Smooth muscle cell (in vitro differentiated cells): ENCODE data around the gene ZC3HAV1. TPM values are rescaled to one million over a fixed set of nuclear protein-coding genes. Genes with fewer than 3 reads are reported as not detected.
"Not testable (repeated sequence)": the region's sequence is repeated elsewhere in the genome, so short reads cannot be mapped to it uniquely, and the experiment has no call there.

Source experiments
- DNase-seq: peaks from one replicate; lab custom pipeline; 2025; ENCODE audit not compliant: unreplicated experiment; lab: John Stamatoyannopoulos, UW
- H2AFZ ChIP-seq: fragments of 200-600 bp; sonication (generic); 2 replicates; pipeline ENCODE4 v1.6.0; 2016; ENCODE audit warnings: antibody characterized with exemption, low read depth, mild to moderate bottlenecking
- H3F3A ChIP-seq: fragments of 200-600 bp; sonication (generic); 2 replicates; pipeline ENCODE4 v1.6.0; 2017; ENCODE audit warnings: antibody characterized with exemption, low read depth
- H3K27ac ChIP-seq: fragments of 200-600 bp; sonication (generic); 2 replicates; pipeline ENCODE4 v1.5.1; 2016; ENCODE audit warnings: low read depth, mild to moderate bottlenecking
- H3K27me3 ChIP-seq: fragments of 200-600 bp; sonication (generic); 2 replicates; pipeline ENCODE4 v1.6.1; 2016; ENCODE audit warnings: low read depth, mild to moderate bottlenecking
- H3K36me3 ChIP-seq: fragments of 200-600 bp; sonication (generic); 2 replicates; pipeline ENCODE4 v1.5.1; 2016; ENCODE audit warnings: low read depth
- H3K4me1 ChIP-seq: fragments of 200-600 bp; sonication (generic); 2 replicates; pipeline ENCODE4 v1.5.1; 2016; ENCODE audit warnings: low read depth
- H3K4me2 ChIP-seq: fragments of 200-600 bp; sonication (generic); 2 replicates; pipeline ENCODE4 v1.6.0; 2016; ENCODE audit warnings: mild to moderate bottlenecking
- H3K4me3 ChIP-seq: fragments of 200-600 bp; sonication (generic); 2 replicates; pipeline ENCODE4 v1.5.1; 2016; ENCODE audit warnings: mild to moderate bottlenecking
- H3K79me2 ChIP-seq: fragments of 200-600 bp; sonication (generic); 2 replicates; pipeline ENCODE4 v1.6.0; 2016; ENCODE audit warnings: low read depth, mild to moderate bottlenecking
- H3K9ac ChIP-seq: fragments of 200-600 bp; sonication (generic); 2 replicates; pipeline ENCODE4 v1.6.0; 2016; ENCODE audit warnings: low read depth
- H3K9me3 ChIP-seq: fragments of 200-600 bp; sonication (generic); replicated peaks from 2 replicates; pipeline ENCODE4 v1.5.1; 2016; ENCODE audit warnings: low read depth
- H4K20me1 ChIP-seq: fragments of 200-600 bp; sonication (generic); 2 replicates; pipeline ENCODE4 v1.6.0; 2016; ENCODE audit warnings: low read depth
- WGBS: methylation state at CpG from one replicate; pipeline ENCODE4 v1.1.7; 2016; ENCODE audit warnings: low lambda C conversion rate; 5-methylcytosine and 5-hydroxymethylcytosine counted together
- polyA plus RNA-seq: library from polyadenylated mRNA; unstranded; fragments of >200 nt; fragmentation: Nextera tagmentation; extraction: Ambion mirVana; gene quantifications from 2 replicates; pipeline ENCODE4 v1.2.1, GENCODE V29; 2016
- total RNA-seq: library from RNA; depleted of rRNA; stranded (reverse); fragments of >200 nt; gene quantifications from 2 replicates; pipeline ENCODE4 v1.2.3, GENCODE V29; 2014
- TF ChIP-seq, protein P1 (sequence below): fragments of 200-600 bp; sonication (generic); IDR thresholded peaks from 2 replicates; pipeline ENCODE4 v1.5.1; 2017; ENCODE audit warnings: borderline replicate concordance, mild to moderate bottlenecking, antibody characterized with exemption; ENCODE audit not compliant: insufficient read depth, poor library complexity, severe bottlenecking

ZC3HAV1 gene
- total and polyA plus RNA-seq, 2 experiments from 2014 or later = 4.7 to 12.1 TPM

DNA sequence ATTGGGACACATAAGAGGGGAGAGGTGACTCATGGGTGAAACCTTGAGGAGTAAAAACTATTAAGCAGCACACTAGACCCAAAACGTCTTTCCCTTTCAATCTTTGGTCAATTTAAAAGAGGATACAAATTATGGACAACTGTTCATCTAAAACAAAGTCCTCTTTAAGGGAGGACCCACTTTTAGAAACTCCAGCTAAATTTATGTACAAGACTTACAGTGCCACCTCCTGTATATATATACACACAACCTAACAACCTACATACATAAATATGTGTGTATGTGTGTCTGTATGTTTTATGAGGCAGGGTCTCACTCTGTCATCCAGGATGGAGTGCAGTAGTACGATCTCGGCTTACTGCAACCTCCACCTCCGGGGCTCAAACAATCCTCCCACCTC lies 18.1 kb upstream of the ZC3HAV1 start:
- Histone ChIP-seq H4K20me1 (no peaks in the 10 kb centered on the region), H3K79me2 (no peaks in the 10 kb centered on the region), H3K27ac (no peak overlapping the region), H3K9me3 (no peaks in the 10 kb centered on the region), H3K9ac (no peak overlapping the region), H3K4me3 (no peak overlapping the region), H3K4me1 (peaks cover 1% of the 10 kb centered on the region), H2AFZ (no peak overlapping the region), H3K36me3 (no peaks in the 10 kb centered on the region), H3K27me3 (peaks cover 4% of the 10 kb centered on the region), H3K4me2 (no peak overlapping the region), H3F3A (no peaks in the 10 kb centered on the region)
- no peak for DNase-seq
- 78% methylated on average over 4 of the region's 4 CpGs for WGBS
- TF ChIP-seq, protein P1, sequence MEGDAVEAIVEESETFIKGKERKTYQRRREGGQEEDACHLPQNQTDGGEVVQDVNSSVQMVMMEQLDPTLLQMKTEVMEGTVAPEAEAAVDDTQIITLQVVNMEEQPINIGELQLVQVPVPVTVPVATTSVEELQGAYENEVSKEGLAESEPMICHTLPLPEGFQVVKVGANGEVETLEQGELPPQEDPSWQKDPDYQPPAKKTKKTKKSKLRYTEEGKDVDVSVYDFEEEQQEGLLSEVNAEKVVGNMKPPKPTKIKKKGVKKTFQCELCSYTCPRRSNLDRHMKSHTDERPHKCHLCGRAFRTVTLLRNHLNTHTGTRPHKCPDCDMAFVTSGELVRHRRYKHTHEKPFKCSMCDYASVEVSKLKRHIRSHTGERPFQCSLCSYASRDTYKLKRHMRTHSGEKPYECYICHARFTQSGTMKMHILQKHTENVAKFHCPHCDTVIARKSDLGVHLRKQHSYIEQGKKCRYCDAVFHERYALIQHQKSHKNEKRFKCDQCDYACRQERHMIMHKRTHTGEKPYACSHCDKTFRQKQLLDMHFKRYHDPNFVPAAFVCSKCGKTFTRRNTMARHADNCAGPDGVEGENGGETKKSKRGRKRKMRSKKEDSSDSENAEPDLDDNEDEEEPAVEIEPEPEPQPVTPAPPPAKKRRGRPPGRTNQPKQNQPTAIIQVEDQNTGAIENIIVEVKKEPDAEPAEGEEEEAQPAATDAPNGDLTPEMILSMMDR = no peak

DNA sequence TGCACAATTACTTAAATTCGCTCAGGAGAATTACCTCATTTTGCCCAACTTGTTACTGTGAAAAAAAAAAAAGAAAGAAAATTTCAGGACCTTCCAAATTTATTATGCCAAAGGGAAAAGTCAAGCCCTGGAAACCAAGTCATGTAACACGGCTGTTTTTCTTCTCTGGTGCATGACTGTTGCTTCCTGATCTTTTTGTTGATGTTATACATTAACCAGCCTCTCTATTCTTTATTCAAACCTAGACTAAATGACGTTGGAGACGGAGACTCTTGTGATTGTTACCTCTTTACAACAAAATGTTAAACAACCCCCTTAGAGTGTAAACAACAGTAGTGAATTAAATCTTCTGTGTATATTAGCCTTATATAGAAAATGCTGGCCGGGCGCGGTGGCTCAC lies 16.1 kb upstream of the ZC3HAV1 start:
- H3K27me3 ChIP-seq = peaks cover 4% of the 10 kb centered on the region

DNA sequence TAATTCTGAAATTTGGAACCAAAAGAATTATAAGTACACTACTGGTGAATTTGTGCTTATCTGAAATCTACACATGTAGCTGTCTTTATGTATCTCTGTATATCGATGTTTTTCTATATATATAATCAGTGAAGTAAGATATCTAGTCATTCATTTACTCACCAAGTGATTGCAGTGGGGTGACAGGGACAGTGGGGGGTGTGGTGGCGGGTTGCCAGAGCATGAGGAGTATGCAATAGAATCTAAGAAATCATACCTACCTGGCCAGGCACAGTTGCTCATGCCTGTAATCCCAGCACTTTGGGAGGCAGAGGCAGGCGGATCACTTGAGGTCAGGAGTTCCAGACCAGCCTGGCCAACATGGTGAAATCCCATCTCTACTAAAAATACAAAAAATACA lies 15.5 kb upstream of the ZC3HAV1 start:
- H3K27me3 ChIP-seq, H3K27ac ChIP-seq, H3K9me3 ChIP-seq, H3K9ac ChIP-seq, H3K4me1 ChIP-seq, H3F3A ChIP-seq, H3K36me3 ChIP-seq, H3K79me2 ChIP-seq, H4K20me1 ChIP-seq, DNase-seq, H3K4me3 ChIP-seq, H3K4me2 ChIP-seq, H2AFZ ChIP-seq: not testable (repeated sequence)
- 83% methylated on average over 3 of the region's 3 CpGs for WGBS

More for the DNA sequence above, 16.1 kb upstream of the ZC3HAV1 start:
- no peaks in the 10 kb centered on the region for H3K79me2 ChIP-seq
- H3K4me3 ChIP-seq = no peak overlapping the region
- no peaks in the 10 kb centered on the region for H3K9me3 ChIP-seq
- WGBS = 89% methylated on average over 7 of the region's 7 CpGs
- no peaks in the 10 kb centered on the region for H4K20me1 ChIP-seq
- no peaks in the 10 kb centered on the region for H3K4me1 ChIP-seq
- DNase-seq = no peak
- H2AFZ ChIP-seq = no peak overlapping the region
- H3K9ac ChIP-seq = no peak overlapping the region
- H3F3A ChIP-seq = no peaks in the 10 kb centered on the region
- no peaks in the 10 kb centered on the region for H3K36me3 ChIP-seq
- H3K4me2 ChIP-seq = no peak overlapping the region
- no peak overlapping the region for H3K27ac ChIP-seq
- TF ChIP-seq, protein P1 = no peak

DNA sequence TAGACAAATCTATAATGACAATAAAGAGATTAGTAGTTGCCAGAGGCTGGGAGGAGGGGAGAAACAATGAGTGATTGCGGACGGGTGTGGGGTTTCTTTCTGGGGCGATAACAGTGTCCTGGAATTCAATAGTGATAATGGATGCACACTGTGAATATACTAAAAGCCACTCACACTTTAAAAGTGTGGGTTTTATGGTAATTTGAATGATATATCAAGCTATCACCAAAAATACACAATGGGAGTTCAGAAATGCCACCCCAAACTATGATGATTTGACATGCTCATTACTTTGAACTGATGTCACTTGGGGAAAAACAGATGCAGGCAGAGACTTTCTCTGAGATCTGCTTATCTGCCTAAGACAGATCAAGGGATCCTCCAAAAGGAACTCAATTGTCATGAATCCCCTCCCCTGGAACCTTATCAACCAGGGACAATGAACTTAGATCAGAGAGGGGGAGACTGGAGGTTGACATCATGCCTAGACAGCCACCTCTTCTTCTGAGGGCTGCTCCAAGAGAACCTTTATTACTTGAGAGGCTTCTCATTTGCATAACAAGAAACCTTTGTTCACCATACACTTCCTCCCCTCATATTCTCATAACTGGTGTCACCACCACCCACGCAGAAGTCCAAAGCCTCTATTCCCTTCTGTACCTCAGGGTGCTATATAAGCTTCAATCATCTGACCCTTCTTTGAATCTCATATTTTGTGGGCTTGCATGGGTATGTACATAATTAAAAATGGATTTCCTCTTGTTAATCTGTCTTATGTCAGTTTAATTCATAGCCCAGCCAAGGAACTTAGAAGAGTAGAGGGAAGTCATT lies 14.8 kb upstream of the ZC3HAV1 start:
- TF ChIP-seq, protein P1 = no peak
- DNase-seq = no peak
- H3K4me2 ChIP-seq = no peak overlapping the region
- H2AFZ ChIP-seq = no peak overlapping the region
- no peak overlapping the region for H3K9ac ChIP-seq
- no peaks in the 10 kb centered on the region for H4K20me1 ChIP-seq
- WGBS = 82% methylated on average over 4 of the region's 4 CpGs
- no peaks in the 10 kb centered on the region for H3K4me1 ChIP-seq
- no peaks in the 10 kb centered on the region for H3K9me3 ChIP-seq
- H3K79me2 ChIP-seq = no peaks in the 10 kb centered on the region
- no peak overlapping the region for H3K27ac ChIP-seq
- H3K27me3 ChIP-seq = peaks cover 4% of the 10 kb centered on the region
- no peak overlapping the region for H3K4me3 ChIP-seq
- H3F3A ChIP-seq = no peaks in the 10 kb centered on the region
- no peaks in the 10 kb centered on the region for H3K36me3 ChIP-seq
